H1 (cell line): Measurements from ENCODE around the gene NDUFS4. TPM values are rescaled to one million over a fixed set of nuclear protein-coding genes. Genes with fewer than 3 reads are reported as not detected.

Source experiments
- CTCF ChIA-PET: fragments of 300-600 bp; sonication (Branson Sonifier 250); formaldehyde crosslinking; loops from one replicate; lab custom pipeline; 2021; ENCODE audit not compliant: partially characterized antibody; lab: Charles Lee
- POLR2A ChIA-PET: fragments of 300-600 bp; sonication (Branson Sonifier 250); formaldehyde crosslinking; loops from one replicate; lab custom pipeline; 2021; ENCODE audit warnings: inconsistent platforms; ENCODE audit not compliant: partially characterized antibody; lab: Charles Lee
- DNase-seq, 2 experiments: peaks; one replicate each; pipeline versions ENCODE4 v3.0.0 to v3.0.0-alpha.2; 2010 to 2022; ENCODE audit warnings: low spot score in 2 of 2, low read depth in 1 of 2, mixed read lengths in 1 of 2
- FAIRE-seq: peaks from 2 replicates; lab custom pipeline; 2011; peaks lifted over from hg19 to GRCh38; lab: Jason Lieb, UNC
- H2AFZ ChIP-seq: 2 replicates; pipeline ENCODE4 v1.8.1; 2012; ENCODE audit warnings: low read length, inconsistent platforms
- H2AK5ac ChIP-seq: 2 replicates; pipeline ENCODE4 v1.6.1; 2013; ENCODE audit warnings: low read depth, low read length
- H2BK120ac ChIP-seq: replicated peaks from 2 replicates; pipeline ENCODE3; 2013; ENCODE audit warnings: low read depth, low read length, inconsistent platforms
- H2BK12ac ChIP-seq: 2 replicates; pipeline ENCODE4 v1.6.1; 2013; ENCODE audit warnings: low read depth, low read length
- H2BK15ac ChIP-seq: 2 replicates; pipeline ENCODE4 v1.6.1; 2013; ENCODE audit warnings: low read length
- H2BK20ac ChIP-seq: 2 replicates; pipeline ENCODE4 v1.6.1; 2013; ENCODE audit warnings: low read length
- H2BK5ac ChIP-seq: 2 replicates; pipeline ENCODE4 v1.6.1; 2013; ENCODE audit warnings: low read depth, low read length
- H3K14ac ChIP-seq: 2 replicates; pipeline ENCODE4 v1.6.1; 2013; ENCODE audit warnings: inconsistent platforms; ENCODE audit not compliant: insufficient read length
- H3K18ac ChIP-seq: 2 replicates; pipeline ENCODE4 v1.6.1; 2013; ENCODE audit warnings: low read length; ENCODE audit errors: extremely low read depth
- H3K23ac ChIP-seq: 2 replicates; pipeline ENCODE4 v1.6.1; 2013; ENCODE audit warnings: inconsistent platforms; ENCODE audit not compliant: insufficient read length
- H3K23me2 ChIP-seq: 2 replicates; pipeline ENCODE4 v1.6.1; 2013; ENCODE audit warnings: low read depth, low read length
- H3K27ac ChIP-seq: 2 replicates; pipeline ENCODE4 v1.6.1; 2011; ENCODE audit warnings: low read depth, low read length, inconsistent platforms
- H3K27me3 ChIP-seq, 4 experiments: replicated peaks in 1 of 4; 1 replicate in 1 of 4; 2 replicates in 3 of 4; pipeline versions ENCODE4 v1.6.1 to v1.8.1; 2011 to 2013; ENCODE audit warnings: low read length in 3 of 4, mild to moderate bottlenecking in 3 of 4, inconsistent platforms in 2 of 4, mixed read lengths in 2 of 4, moderate library complexity in 1 of 4; ENCODE audit not compliant: control insufficient read depth in 3 of 4, insufficient read depth in 3 of 4; ENCODE audit errors: extremely low read depth in 1 of 4
- H3K36me3 ChIP-seq, 4 experiments: 2 replicates each; pipeline versions ENCODE4 v1.6.1 to v1.8.1; 2011 to 2013; ENCODE audit warnings: mild to moderate bottlenecking in 4 of 4, low read length in 3 of 4, moderate library complexity in 2 of 4, control low read depth in 1 of 4, inconsistent platforms in 1 of 4; ENCODE audit not compliant: insufficient read depth in 4 of 4, control insufficient read depth in 2 of 4
- H3K4ac ChIP-seq: replicated peaks from 2 replicates; pipeline ENCODE3; 2013; ENCODE audit warnings: low read length, low read depth, mixed read lengths, inconsistent platforms; ENCODE audit not compliant: insufficient read length
- H3K4me1 ChIP-seq, 4 experiments: replicated peaks in 1 of 4; 1 replicate in 1 of 4; 2 replicates in 3 of 4; pipeline versions ENCODE4 v1.6.1 to v1.8.1; 2011 to 2013; ENCODE audit warnings: low read length in 3 of 4, inconsistent platforms in 2 of 4, mixed read lengths in 1 of 4; ENCODE audit not compliant: insufficient read depth in 4 of 4, control insufficient read depth in 3 of 4
- H3K4me2 ChIP-seq, 2 experiments: 2 replicates each; pipeline versions ENCODE4 v1.6.1 to v1.8.1; 2011 to 2013; ENCODE audit warnings: low read depth in 2 of 2, low read length in 2 of 2, control low read depth in 1 of 2, inconsistent platforms in 1 of 2, mild to moderate bottlenecking in 1 of 2; ENCODE audit not compliant: insufficient read depth in 1 of 2
- H3K4me3 ChIP-seq, 4 experiments: fragments of 200-600, 300-600 bp in 1 of 4; sonication (generic), shearing (Covaris generic), sonication (Bioruptor Twin) in 1 of 4; 2 replicates each; pipeline versions ENCODE4 v1.5.1 to v1.8.1; 2011 to 2016; ENCODE audit warnings: low read length in 4 of 4, low read depth in 3 of 4, control low read depth in 2 of 4, inconsistent platforms in 2 of 4, mild to moderate bottlenecking in 2 of 4, mixed read lengths in 1 of 4, moderate library complexity in 1 of 4; ENCODE audit not compliant: insufficient read depth in 2 of 4; ENCODE audit errors: extremely low read depth in 1 of 4
- H3K56ac ChIP-seq: replicated peaks from 2 replicates; pipeline ENCODE3; 2013; ENCODE audit warnings: low read depth, mild to moderate bottlenecking, mixed read lengths, low read length, inconsistent platforms; ENCODE audit not compliant: insufficient read length
- H3K79me1 ChIP-seq: 2 replicates; pipeline ENCODE4 v1.6.1; 2013; ENCODE audit warnings: low read depth, low read length, control low read depth
- H3K79me2 ChIP-seq, 2 experiments: 2 replicates each; pipeline versions ENCODE4 v1.6.1 to v1.8.1; 2012 to 2013; ENCODE audit warnings: low read length in 2 of 2, mild to moderate bottlenecking in 2 of 2, inconsistent platforms in 1 of 2; ENCODE audit not compliant: insufficient read depth in 2 of 2, control insufficient read depth in 1 of 2
- H3K9ac ChIP-seq, 4 experiments: replicated peaks in 1 of 4; 1 replicate in 1 of 4; 2 replicates in 3 of 4; pipeline versions ENCODE4 v1.6.1 to v1.8.1; 2011 to 2013; ENCODE audit warnings: low read depth in 3 of 4, low read length in 3 of 4, control low read depth in 2 of 4, mild to moderate bottlenecking in 2 of 4, moderate library complexity in 2 of 4, inconsistent platforms in 1 of 4; ENCODE audit errors: extremely low read depth in 1 of 4
- H3K9me3 ChIP-seq, 2 experiments: 2 replicates each; pipeline versions ENCODE4 v1.6.1 to v1.8.1; 2012 to 2013; ENCODE audit warnings: mild to moderate bottlenecking in 2 of 2, moderate library complexity in 2 of 2, control low read depth in 1 of 2, inconsistent platforms in 1 of 2, low read depth in 1 of 2, low read length in 1 of 2, mixed read lengths in 1 of 2; ENCODE audit not compliant: insufficient read depth in 2 of 2
- H4K20me1 ChIP-seq, 2 experiments: replicated peaks in 1 of 2; 2 replicates each; pipeline versions ENCODE3 to v1.8.1; 2011 to 2013; ENCODE audit warnings: inconsistent platforms in 2 of 2, low read length in 2 of 2, mild to moderate bottlenecking in 1 of 2; ENCODE audit not compliant: insufficient read depth in 2 of 2, control insufficient read depth in 1 of 2
- H4K5ac ChIP-seq: 2 replicates; pipeline ENCODE4 v1.6.1; 2013; ENCODE audit warnings: low read length, low read depth, mixed read lengths, inconsistent platforms; ENCODE audit not compliant: insufficient read length
- H4K8ac ChIP-seq: 2 replicates; pipeline ENCODE4 v1.8.0; 2013; ENCODE audit warnings: mild to moderate bottlenecking, moderate library complexity, low read length, inconsistent platforms; ENCODE audit not compliant: insufficient read depth; ENCODE audit errors: extremely low read depth
- H4K91ac ChIP-seq: replicated peaks from 2 replicates; pipeline ENCODE3; 2013; ENCODE audit warnings: low read length, mixed read lengths, inconsistent platforms; ENCODE audit not compliant: insufficient read length
- CBX5 ChIP-seq: fragments of 300-800, 300-1000 bp; sonication (generic); IDR thresholded peaks from 2 replicates; pipeline ENCODE4 v1.7.1; 2016; ENCODE audit warnings: antibody characterized with exemption, low read length, low read depth
- CHD2 ChIP-seq: IDR thresholded peaks from 2 replicates; pipeline ENCODE4 v1.6.1; 2012; ENCODE audit warnings: low read length, improper control_type of control experiment
- CTBP2 ChIP-seq: IDR thresholded peaks from 2 replicates; pipeline ENCODE4 v1.7.0; 2011; ENCODE audit warnings: borderline replicate concordance, mild to moderate bottlenecking, moderate library complexity, mixed read lengths, low read length; ENCODE audit not compliant: insufficient read depth, insufficient read length
- EZH2 ChIP-seq: fragments of 200-600 bp; sonication (generic); IDR thresholded peaks from 2 replicates; pipeline ENCODE4 v1.7.1; 2012; ENCODE audit warnings: low read depth, mild to moderate bottlenecking, moderate library complexity, low read length, inconsistent platforms; ENCODE audit not compliant: severe bottlenecking
- FOSL1 ChIP-seq: IDR thresholded peaks from 2 replicates; pipeline ENCODE4 v1.6.1; 2011; ENCODE audit warnings: mild to moderate bottlenecking, low read depth, low read length, moderate library complexity; ENCODE audit not compliant: insufficient read depth
- KDM1A ChIP-seq: fragments of 200-600, 300-600 bp; sonication (generic); IDR thresholded peaks from 2 replicates; pipeline ENCODE4 v1.7.1; 2016; ENCODE audit warnings: mild to moderate bottlenecking, low read length, borderline replicate concordance
- KDM4A ChIP-seq: IDR thresholded peaks from one replicate; pipeline ENCODE4 v1.7.1; 2012; ENCODE audit warnings: low read depth, mild to moderate bottlenecking, moderate library complexity, low read length, inconsistent platforms; ENCODE audit not compliant: severe bottlenecking
- MAX ChIP-seq: IDR thresholded peaks from 2 replicates; pipeline ENCODE4 v1.6.1; 2012; ENCODE audit warnings: inconsistent platforms
- NRF1 ChIP-seq: IDR thresholded peaks from 2 replicates; pipeline ENCODE4 v1.6.1; 2011; ENCODE audit warnings: mild to moderate bottlenecking, low read depth, low read length, improper control_type of control experiment
- POLR2A ChIP-seq, 2 experiments: IDR thresholded peaks; 1 replicate in 1 of 2; 2 replicates in 1 of 2; pipeline ENCODE4 v1.6.1; 2011; ENCODE audit warnings: low read depth in 2 of 2, low read length in 2 of 2, mild to moderate bottlenecking in 2 of 2; ENCODE audit errors: control extremely low read depth in 1 of 2
- POU5F1 ChIP-seq: IDR thresholded peaks from 2 replicates; pipeline ENCODE4 v1.6.1; 2011; ENCODE audit warnings: low read depth, mild to moderate bottlenecking, low read length, moderate library complexity
- SIX5 ChIP-seq: IDR thresholded peaks from 2 replicates; pipeline ENCODE4 v1.6.1; 2011; ENCODE audit warnings: mild to moderate bottlenecking, low read depth, low read length
- SP2 ChIP-seq: IDR thresholded peaks from 2 replicates; pipeline ENCODE4 v1.6.1; 2012; ENCODE audit warnings: mild to moderate bottlenecking, low read length, inconsistent platforms
- SP4 ChIP-seq: IDR thresholded peaks from 2 replicates; pipeline ENCODE4 v1.6.1; 2012; ENCODE audit warnings: low read length, inconsistent platforms
- SUZ12 ChIP-seq: fragments of 200-600 bp; sonication (generic); IDR thresholded peaks from 2 replicates; pipeline ENCODE4 v1.6.1; 2012; ENCODE audit warnings: mild to moderate bottlenecking, inconsistent platforms, low read length, moderate library complexity, mixed read lengths
- YY1 ChIP-seq: IDR thresholded peaks from 2 replicates; pipeline ENCODE4 v1.6.1; 2011; ENCODE audit warnings: low read depth, mild to moderate bottlenecking, low read length
- WGBS, 2 experiments: shearing (Covaris generic) in 1 of 2; methylation state at CpG; one replicate each; pipeline versions ENCODE4 v1.1.6 to v1.1.7; 2013 to 2015; ENCODE audit warnings: low lambda C conversion rate in 2 of 2, mixed read lengths in 2 of 2, inconsistent platforms in 1 of 2, low coverage in 1 of 2, missing lambda C conversion rate in 1 of 2; ENCODE audit not compliant: insufficient replicate concordance in 2 of 2, insufficient coverage in 1 of 2, insufficient read length in 1 of 2; ENCODE audit errors: extremely low coverage in 1 of 2, missing lambda C conversion rate in 1 of 2; 5-methylcytosine and 5-hydroxymethylcytosine counted together
- polyA plus RNA-seq, 7 experiments: library from polyadenylated mRNA; depleted of rRNA in 3 of 7; stranded (reverse) in 5 of 7; unstranded in 2 of 7; fragments of >200 nt in 5 of 7; fragments of 200-250 nt in 2 of 7; gene quantifications; 1 replicate in 5 of 7; 2 replicates in 1 of 7; 4 replicates in 1 of 7; pipeline versions ENCODE4 v1.2.1 to v1.2.3, GENCODE V29; 2011 to 2013; ENCODE audit warnings: missing spikeins in 2 of 7, mixed read lengths in 2 of 7
- total RNA-seq: library from RNA; stranded (reverse); fragmentation: NEBNext Ultra II Directional; extraction: Animal tissue kit (Norgen Biotek cat#: 25700); gene quantifications from 2 replicates; pipeline ENCODE4 v1.2.1, GENCODE V29; 2021

The NDUFS4 gene
- total and polyA plus RNA-seq, 2 of the 8 experiments (the other 6 are each of a cell fraction or from before 2014, with no cell fraction given): 74.6 to 75.9 TPM

- H4K91ac ChIP-seq: no peak overlapping the region
- no peak overlapping the region for H2AFZ ChIP-seq
- no peak overlapping the region for H3K4me2 ChIP-seq
- H3K18ac ChIP-seq: no peak overlapping the region
- no peak overlapping the region for H3K4me3 ChIP-seq
- no peaks in the 10 kb centered on the region for H3K23me2 ChIP-seq
- H2BK20ac ChIP-seq: no peak overlapping the region
- DNase-seq: no peak
- no peak overlapping the region for H3K56ac ChIP-seq
- H3K9ac ChIP-seq: no peak overlapping the region
- no peak overlapping the region for H3K4ac ChIP-seq
- no peak overlapping the region for H2BK5ac ChIP-seq
- FAIRE-seq: no peak
- WGBS, 2 experiments: 85% methylated on average over 6 of the region's 6 CpGs; no CpG with 5 or more reads in 1 of the 2 experiments
- CTCF ChIA-PET: no interaction called here
- H3K4me1 ChIP-seq: peaks cover 0 to 2% (median 0%) of the 10 kb centered on the region in 4 experiments; a peak in 1 of 7 replicates
- H2AK5ac ChIP-seq: no peak overlapping the region
- H3K27me3 ChIP-seq: no peaks in the 10 kb centered on the region
- POLR2A ChIA-PET: no interaction called here
- H2BK15ac ChIP-seq: no peak overlapping the region
- H3K27ac ChIP-seq: no peak overlapping the region
- no peak for TF ChIP-seq KDM4A
- no peak for TF ChIP-seq SP4
- TF ChIP-seq SIX5: no peak
- no peak for TF ChIP-seq POU5F1
- no peak for TF ChIP-seq EZH2
- TF ChIP-seq CBX5: no peak
- no peak for TF ChIP-seq YY1
- TF ChIP-seq CHD2: no peak
- no peak for TF ChIP-seq CTBP2
- TF ChIP-seq MAX: no peak
- TF ChIP-seq KDM1A: no peak
- TF ChIP-seq POLR2A (IDR thresholded peaks at IDR 0.05; ENCODE audit: control extremely low read depth in 1 of 2, low read depth in 2 of 2, low read length in 2 of 2): no peak
- no peak for TF ChIP-seq FOSL1
- no peak for TF ChIP-seq SP2
- TF ChIP-seq SUZ12: no peak
- TF ChIP-seq NRF1: no peak
- TF ChIP-seq, all 59 proteins: peak for 0
- Histone ChIP-seq H3K36me3 (peaks cover 0 to 8% (median 2%) of the 10 kb centered on the region in 4 experiments; a peak in 2 of 8 replicates), H2BK12ac (no peak overlapping the region), H4K20me1 (no peaks in the 10 kb centered on the region), H3K79me1 (no peaks in the 10 kb centered on the region; the same call in 1 of the 2 replicates), H3K9me3 (peaks cover 8 to 13% of the 10 kb centered on the region in 2 experiments; a peak in 3 of 4 replicates), H3K79me2 (peaks cover 0 to 24% of the 10 kb centered on the region in 2 experiments; a peak in 2 of 4 replicates), H3K23ac (no peak overlapping the region), H4K5ac (no peak overlapping the region), H2BK120ac (no peak overlapping the region), H3K14ac (no peak overlapping the region), H4K8ac (no peak overlapping the region)
These were observed 70.8 kb downstream of the NDUFS4 start for GRCh38 chr5:53631251-53631650.
